GM19351 (cell line): Measurements from ENCODE around the gene UBTD1.
"Not testable (repeated sequence)": the region's sequence is repeated elsewhere in the genome, so short reads cannot be mapped to it uniquely, and the experiment has no call there.

Experiments
- ATAC-seq: cut with Tn5 transposase; IDR thresholded peaks from one replicate; pipeline ENCODE4 v1.9.1; 2021; ENCODE audit warnings: mild to moderate bottlenecking, moderate library complexity; ENCODE audit not compliant: unreplicated experiment

Gene UBTD1

DNA sequence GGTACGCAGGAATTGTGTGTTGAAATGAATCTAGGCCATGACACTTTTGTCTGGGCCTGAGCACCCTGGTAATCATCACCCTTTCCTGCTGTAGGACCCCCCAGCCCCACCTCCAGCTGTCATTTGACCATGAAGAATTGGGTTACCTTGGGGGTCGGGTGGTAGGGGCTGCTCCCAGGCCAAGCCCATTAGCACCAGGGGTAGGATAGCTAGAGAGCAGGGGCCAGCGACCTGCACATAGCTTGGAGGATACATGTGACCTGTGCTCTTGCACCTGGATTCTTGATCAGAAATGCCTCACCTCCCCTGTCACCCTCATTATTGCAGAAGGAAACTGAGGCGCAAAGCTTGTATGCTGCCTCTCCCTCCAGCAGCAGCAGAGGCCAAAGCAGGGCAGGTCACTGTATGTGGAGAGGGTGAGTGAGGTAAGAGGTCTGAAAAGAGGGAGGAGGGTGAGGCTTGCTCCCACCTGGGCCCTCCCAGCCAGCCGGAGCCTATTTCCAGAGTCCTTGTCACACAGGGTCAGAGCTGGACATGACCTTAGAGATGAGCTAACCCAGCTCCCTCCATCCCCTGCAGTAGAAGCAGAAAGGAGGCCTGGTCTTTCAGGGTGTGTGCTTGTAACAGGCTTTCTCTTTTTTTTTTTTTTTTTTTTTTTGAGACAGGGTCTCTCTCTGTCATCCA lies 38.6 kb downstream of the UBTD1 start:
- ATAC-seq: no peak

DNA sequence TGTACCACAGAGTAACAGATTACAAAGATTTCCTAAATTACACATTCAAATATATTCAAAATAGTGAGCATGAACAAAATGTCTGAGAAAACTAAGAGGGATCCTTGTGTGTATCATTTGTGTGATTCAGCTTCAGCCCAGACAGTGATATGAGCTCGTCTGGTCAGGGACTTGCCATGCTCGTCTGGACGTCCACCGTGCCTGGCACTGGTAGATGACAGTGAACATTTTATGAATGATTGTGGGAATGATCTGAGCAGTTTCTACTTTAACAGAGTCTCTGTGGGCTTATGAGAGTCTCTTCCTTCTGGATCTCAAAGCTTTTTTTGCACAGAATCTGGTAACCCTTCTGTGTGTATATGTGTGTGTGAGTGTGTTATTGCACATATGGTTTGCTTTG lies 39.7 kb downstream of the UBTD1 start:
- ATAC-seq: no peak

DNA sequence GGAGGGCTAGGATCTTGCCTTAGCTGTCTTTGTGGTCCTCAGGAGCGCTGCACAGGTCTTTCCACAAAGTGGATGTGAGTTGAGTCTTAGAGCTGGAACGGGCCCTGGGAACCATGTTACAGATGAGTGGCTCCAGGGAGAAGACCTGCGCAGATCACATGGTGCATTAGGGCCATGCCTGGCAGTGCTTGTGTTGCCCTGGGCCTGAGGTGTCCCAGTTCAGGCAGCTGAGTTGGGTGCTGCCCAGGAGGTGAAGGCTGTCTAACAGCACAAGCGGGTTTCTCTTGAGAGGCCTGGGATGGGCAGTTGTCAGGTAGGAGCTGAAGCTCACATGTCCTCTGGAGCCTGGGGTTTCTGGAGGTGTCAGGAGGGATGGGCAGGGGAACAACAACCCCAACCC lies 40.1 kb downstream of the UBTD1 start:
- no peak for ATAC-seq

DNA sequence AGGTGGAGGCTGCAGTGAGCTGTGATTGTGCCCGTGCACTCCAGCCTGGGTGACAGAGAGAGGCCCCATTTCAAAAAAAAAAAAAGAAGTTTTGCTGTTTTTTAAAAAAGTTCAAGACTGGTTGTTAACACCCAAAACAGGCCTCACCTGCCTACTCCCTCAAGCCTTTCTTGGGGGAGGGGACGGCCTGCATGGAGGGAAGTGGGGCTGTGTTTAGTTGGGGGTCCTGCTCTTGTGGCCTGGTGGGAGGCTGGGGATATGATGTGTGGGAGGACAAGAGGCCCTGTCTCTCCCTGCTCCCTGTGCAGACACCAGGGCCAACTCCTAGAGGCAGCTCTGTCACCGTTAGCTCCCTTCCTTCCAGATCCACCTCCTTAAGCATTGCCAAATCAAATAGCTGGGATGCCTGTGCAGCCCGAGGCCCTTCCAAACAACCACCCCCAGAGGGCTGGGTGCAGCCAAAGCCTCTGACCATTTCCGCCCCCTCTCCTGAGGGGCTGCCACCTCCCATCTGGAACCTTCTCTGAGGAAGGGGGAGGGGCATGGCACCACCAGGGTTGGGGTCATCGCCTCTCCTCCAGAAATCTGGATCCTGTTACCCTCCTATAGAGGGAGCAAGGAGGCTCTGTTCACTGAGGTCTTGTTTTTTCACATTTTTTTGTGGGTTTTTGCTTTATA lies 40.9 kb downstream of the UBTD1 start:
- no peak for ATAC-seq

DNA sequence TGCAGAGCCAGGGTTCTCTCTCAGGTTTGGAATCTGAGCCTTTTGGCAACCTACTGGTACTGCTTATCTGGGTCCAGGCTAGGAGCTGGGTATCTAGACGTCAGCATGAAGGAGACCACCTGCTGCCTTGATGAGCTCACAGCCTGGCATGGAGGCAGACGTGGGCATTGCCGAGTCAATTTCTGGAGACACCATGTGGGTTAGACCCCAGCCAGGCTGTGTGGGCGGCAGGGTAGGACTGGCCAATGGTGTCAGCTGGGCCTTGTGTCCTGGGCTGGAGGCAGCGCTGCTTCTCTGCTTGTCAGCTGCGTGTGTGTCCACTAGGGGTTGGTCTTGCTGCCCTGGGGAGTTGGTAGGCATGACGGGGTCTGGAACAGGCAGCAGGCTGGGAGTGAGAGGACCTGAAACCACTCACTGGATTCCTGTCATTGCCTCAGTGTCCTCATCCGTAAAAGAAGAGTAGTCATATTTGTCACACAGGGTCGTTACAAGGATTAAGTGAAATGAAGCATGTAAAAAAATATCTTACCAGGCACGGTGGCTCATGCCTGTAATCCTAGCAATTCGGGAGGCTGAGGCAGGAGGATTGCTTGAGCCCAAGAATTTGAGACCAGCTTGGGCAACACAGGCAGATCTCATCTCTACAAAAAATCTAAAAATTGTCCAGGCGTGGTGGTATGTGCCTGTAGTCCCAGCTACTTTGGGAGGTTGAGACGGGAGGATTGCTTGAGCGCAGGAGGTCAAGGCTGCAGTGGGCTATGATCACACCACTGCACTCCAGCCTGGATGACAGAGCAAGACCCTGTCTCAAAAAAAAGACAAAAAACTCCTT lies 42.2 kb downstream of the UBTD1 start:
- ATAC-seq: no peak

DNA sequence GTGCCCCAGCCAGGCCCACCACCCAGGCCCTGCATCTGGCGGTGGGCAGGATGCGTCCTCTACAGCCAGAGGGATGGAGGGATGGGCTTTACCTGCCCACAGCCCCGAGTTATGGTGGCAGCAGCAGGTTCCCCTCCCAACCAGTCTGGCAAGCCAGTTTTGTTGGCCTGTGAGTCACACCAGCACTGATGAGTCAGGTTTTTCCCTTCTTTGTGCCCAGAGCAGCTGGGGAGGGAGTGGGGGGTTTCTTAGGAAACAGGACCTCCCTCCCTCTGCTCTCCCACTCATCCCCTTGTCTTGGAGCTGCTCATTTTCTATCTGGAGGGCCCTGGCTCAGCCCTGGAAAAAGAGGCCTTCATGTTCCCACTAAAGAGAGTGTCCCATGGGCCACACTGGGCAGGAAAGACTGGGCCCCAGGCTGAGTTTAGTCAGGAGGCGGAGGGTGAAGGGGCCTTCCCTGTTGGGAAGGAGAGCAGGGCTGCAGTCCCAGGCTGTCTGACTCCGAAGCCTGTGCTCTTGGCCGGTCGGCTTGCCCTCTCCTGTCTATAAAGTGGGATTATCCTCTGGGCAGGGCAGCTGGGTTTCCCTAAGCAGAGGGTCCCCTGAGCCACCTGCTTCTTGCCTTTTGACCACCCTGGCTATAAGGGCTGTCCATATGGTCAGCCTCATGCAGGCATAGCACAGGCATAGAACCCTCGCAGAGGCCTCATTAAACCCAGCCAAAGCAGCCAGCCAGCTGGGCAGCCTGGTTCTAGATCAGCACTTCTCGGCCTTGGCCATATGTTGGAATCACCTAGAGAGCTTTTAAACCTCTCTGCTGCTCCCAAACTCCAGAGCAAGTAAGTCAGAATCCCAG lies 43.7 kb downstream of the UBTD1 start:
- ATAC-seq: no peak

DNA sequence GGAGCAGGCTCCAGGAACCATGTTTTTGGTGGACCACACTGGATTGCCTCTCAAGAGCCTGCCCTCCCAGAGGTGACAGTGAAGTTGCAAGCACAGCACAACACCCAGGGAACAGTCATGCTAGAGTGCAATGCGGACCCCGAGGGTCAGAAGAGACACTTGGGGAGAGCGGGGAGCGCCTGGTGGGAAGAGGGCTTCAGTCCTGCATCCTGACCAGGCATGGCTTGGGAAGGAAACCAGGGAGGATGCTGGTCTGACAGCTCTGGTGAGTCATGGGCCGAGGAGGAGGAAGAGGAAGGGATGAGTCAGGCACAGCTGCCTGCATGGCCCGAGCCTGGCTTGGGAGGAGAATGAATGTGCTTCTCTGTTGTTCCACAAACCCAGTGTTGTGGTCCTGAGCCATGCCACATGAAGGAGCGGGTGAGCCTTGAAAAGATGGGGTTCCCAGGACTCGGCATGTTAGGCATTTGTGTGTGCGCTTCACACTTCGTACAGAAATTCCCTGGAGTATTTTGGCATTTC lies 44.4 kb downstream of the UBTD1 start:
- no peak for ATAC-seq

DNA sequence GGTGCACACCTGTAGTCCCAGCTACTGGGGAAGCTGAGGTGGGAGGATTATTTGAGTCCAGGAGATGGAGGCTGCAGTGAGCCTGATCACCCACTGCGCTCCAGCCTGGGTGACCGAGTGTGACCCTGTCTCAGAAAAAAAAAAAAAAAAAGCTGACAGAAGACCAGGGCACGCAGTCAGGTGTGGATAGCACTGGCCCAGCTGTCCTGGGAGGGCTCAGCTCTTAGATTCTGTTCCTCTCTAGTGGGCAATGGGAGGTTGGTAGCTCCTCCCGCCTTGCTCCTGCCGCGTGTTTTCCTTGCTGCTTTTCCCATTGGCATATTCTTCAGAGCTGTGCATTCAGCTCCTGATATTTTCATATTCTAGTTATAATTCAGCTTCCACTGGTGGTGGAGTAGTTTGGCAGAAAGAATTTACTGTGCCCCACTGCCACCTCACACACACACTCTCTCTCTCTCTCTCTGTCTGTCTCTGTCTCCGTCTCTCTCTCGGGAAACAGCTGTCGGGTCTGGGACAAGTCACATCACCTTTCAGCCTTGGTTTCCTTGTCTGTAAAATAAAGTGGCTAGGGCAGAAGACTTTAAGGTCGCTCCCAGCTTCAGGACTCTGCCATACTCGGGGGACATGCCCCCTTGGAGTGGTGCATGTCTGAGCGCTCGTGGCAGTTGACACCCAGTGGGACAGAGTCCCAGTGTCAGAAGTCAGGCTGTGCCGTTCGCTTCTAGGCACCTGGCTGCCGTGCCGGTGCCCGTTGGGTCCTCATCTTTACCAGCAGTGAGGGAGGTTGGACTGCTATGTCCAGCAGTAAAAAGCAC lies 47.9 kb downstream of the UBTD1 start:
- ATAC-seq: no peak

DNA sequence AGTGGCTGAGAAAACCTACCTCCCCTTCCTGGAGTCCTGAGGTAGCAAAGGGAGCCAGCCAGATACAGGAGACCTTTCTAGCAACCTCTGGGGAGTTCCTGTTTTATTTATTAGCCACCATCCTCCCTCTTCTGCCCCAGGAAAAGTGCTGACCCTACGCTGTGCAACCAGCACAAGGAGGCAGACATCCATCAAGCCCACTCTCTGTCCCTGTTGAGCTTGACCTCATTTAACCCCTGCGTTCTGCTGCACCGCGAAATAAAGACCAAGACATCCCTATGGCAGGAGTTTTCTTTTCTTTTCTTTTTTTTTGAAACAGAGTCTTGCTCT lies 48.5 kb downstream of the UBTD1 start:
- no peak for ATAC-seq

DNA sequence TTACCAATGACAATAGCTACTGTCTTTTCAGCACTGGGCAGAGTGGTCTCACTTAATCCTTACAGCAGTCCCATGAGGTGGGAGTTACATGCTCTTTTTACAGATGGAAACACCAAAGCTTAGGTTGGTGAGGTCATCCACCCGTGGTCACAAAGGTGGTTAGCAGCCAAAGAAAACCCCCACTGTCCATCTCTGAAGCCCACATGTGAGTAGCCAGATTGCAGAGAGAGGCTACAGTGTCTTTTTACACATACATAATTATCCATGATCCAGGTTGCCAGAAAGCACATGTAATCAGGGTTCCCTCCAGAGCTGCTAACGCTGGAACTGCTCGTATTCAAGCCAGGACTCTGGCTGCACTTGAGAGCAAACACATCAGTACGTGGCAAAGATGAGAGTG lies 49.2 kb downstream of the UBTD1 start:
- no peak for ATAC-seq

DNA sequence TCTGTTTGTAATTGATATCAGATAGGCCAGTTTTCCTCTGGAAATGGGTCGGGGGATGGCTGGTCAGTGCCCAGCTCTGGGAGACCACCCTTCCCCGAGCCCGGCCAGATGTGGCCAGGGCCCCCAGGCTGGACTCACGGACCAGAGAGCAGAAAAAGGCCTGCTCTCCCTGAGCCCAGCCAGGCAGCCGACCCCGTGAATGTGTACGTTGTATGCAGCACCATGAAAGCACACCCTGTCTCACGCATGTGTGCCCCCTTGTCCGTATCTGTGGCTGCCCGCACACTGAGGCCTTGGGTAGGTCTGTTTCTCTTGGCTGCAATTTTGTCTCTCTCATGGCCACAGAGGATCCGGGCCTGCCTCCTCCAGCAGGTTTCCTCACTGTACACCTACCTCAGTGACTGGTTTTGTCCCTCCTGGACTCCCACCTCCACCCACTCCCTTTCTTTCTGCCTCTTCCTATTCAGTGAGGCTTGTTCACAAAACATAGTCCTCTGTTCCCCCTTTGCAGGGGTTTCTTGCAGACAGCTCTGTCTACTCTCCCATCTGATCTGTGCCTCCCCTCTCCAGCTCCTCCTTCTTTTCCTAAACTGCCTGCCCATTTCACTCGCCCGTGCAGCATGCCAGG lies 50.2 kb downstream of the UBTD1 start:
- ATAC-seq: no peak

DNA sequence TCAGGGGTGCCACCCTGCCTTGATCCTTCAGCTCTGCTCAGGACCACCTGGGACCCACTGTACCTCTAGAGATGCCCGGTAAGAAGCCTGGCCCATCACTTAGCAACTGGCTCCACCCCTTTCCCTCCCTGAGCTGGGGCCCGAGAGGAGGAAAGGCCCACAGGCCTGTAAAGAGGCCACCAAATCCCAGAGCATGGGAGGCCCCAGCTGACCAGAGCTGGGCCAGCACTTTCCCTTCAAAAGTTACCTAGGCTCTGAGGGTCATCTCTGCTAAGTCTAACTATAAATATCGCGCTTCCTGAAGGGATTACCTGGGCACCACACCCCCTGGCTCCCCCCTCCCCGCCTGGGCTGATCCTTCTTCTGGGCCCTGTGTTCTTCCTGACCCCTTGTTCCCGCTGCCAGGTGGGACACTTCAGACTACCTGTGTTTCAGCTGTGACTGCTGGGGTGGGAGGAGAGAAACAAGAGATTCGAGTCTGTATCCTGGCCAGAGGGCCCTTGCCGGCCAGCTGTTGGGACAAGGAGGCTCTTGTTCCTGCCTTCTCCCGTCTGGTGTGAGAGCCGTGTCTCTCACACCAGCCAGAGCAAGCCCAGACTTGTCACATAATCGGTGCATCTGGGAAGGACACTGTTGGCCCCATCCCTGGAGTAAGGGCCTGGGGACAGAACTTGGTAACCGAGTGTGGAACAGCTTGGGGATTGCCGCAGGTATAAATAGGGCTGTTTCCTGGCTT lies 51.0 kb downstream of the UBTD1 start:
- no peak for ATAC-seq

DNA sequence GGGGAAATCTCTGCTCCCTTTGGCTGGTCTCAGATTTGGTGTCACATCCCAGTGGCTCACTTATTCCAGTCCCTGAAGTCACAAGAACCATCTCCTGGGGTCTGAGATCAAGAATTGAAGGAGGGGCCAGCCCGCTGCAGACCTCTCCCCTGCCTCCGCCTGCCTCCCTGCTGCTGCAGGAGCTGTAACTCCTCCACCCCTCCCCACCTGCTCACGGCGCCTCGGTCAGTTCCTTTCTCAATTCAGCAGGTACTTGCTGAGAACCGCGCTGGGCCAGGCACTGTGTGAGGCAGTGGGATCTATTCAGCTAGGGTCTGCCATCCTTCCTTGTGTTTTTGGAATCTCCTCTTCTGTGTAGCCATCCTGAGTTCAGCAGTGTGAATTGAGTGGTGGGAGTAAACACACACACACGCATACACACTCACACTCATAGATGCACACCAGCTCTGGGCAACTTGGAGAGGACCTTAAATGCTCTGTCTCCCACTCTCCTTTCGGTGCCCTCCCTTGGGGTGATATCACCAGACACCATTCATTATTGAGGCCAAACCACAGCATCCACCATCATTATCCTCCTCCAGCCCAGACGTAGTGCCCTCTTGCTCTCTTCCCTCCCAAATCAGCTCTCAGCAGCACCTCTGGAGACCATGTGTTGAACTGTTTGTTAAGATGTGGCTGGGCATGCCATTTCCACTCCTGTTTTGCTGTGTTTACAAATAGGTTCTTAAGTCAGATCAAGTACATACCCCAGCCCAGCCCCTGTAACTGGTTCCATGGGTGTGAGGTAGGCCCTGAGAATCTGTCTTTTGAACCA lies 51.8 kb downstream of the UBTD1 start:
- ATAC-seq: no peak

DNA sequence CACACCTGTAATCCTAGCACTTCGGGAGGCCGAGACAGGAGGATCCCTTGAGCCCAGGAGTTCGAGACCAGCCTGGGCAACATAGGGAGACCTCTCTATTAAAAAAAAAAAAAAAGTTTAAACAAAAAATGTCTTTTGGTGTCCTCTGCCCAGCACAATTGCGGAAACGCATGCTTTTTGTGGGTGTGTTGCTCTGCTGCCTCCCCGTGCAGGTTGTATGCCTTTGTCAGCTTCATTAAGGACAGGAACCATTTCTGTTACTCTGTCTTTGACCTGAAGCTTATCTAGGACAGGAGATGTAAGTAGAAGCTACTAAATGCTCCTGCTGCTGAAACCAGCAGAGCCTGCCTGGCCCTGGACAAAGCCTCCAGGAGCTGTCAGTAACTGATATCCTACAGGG lies 52.5 kb downstream of the UBTD1 start:
- ATAC-seq: no peak

DNA sequence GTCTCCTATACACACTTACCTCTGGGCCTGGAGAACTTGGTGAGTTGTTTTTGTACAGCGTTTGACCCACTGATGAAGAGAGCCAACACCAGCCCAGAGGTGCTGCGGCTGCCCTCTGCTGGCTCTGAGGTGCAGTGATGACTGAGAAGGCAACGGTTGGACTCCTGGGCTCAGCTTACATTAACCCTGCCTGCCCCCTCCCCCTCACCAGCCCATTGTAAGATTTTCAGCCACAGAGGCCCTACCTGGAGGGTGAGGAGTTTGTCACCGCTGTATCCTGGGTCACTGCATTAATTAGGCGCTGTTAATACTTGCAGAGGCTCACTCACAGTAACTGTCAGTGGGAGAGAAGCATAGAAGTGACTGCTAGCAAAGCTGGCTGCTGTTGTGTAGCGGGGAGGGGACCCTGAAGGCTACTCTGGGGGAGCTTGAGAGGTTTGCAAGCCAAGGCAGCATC lies 54.9 kb downstream of the UBTD1 start:
- ATAC-seq: peak; percentile 95

DNA sequence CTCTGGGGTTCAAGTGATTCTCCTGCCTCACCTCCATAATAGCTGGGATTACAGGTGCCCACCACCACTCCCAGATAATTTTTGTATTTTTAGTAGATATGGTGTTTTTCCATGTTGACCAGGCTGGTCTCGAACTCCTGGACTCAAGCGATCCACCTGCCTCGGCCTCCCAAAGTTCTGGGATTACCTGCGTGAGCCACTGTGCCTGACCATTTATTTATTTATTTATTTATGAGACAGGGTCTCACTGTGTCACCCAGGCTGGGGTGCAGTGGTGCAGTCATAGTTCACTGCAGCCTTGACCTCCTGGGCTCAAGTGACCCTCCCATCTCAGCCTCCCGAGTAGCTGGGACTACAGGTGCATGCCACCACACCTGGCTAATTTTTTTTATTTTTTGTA lies 55.6 kb downstream of the UBTD1 start:
- ATAC-seq: not testable (repeated sequence)

DNA sequence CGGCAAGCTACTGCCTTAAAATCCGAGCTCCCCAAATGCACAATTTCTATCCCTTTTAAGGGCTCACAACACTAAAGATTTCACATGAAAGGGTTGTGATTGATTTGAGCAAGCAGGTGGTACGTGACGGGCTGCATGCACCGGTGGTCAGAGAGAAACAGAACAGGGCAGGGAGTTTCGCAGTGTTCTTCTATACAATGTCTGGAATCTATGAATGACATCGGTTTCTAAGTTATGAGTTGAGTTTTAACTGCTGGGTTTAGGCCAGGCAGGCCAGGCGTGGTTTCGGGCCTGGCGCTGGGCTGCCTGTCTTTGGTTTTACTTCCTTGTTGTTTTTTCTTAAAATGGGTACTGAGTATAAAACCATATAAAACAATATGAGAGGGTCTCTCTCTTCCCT lies 56.8 kb downstream of the UBTD1 start:
- ATAC-seq: not testable (repeated sequence)
